OCI-LY3 (cell line): ENCODE results near the gene AMER3.

Source experiments
- CTCF ChIP-seq: fragments of 200-600, 300-600 bp; sonication (generic); IDR thresholded peaks from 2 replicates; pipeline ENCODE4 v1.5.1; 2014; ENCODE audit warnings: antibody characterized with exemption, low read length, low read depth
- EZH2phosphoT487 ChIP-seq: fragments of 200-600 bp; shearing (Covaris generic); IDR thresholded peaks from 2 replicates; pipeline ENCODE4 v1.6.1; 2018; ENCODE audit warnings: antibody characterized with exemption, mixed run types, low read depth

DNA sequence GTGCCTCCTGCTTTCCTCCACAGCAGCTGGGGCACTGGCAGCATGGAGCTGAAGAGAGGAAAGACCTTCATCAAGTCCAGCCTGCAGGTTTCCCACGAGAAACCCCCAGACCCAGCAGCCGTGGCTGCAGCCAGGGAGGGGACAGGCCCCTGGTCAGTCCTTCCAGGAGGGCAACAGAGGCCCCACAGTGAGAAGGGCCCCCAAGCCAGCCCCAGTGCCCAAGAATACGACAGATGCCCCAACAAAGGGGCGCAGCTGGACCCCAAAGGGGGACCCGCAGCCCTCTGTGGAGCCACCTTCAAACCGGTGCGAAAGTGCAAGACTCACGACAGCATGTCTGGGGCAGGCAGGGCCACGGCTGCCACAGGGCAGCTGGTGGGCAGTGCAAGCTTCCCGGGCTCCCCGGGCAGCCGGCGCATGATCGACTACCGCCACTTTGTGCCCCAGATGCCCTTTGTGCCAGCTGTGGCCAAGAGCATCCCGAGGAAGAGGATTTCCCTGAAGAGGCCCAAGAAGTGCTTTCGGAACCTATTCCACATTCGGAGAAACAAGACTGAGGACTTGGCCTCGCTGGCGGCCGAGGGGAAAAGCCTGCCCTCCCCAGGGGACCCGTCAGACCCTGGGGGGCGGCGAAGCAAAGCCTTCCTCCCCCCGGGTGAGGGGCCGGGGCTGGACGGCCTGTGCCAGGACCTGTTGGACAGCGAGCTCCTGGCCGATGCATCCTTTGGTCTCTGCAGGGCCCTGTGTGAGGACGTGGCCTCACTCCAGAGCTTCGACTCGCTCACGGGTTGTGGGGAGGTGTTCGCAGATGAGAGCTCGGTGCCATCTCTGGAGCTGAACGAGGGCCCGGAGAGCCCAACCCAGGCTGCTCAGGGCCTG, 6.9 kb downstream of the AMER3 start:
- TF ChIP-seq CTCF (no peak), EZH2phosphoT487 (no peak)
